Right ventricle myocardium superior (tissue), 1 donor: ENCODE data around the gene SPIRE2. TPM values are rescaled to one million over a fixed set of nuclear protein-coding genes. Genes with fewer than 3 reads are reported as not detected.

Experiments used
- ATAC-seq: fragments of 200-7000 bp; cut with Tn5 transposase; one replicate; pipeline ENCODE4 v1.9.1; 2020; ENCODE audit warnings: mild to moderate bottlenecking; ENCODE audit not compliant: poor library complexity
- DNase-seq: peaks from one replicate; pipeline ENCODE4 v3.0.0-alpha.2; 2020
- intact Hi-C: fragments of 100-400 bp; cut with DNase I; formaldehyde crosslinking; loops from one replicate; pipeline ENCODE4 v1.11.2; 2022
- total RNA-seq: library from RNA; stranded (reverse); fragmentation: NEBNext Ultra II Directional; extraction: Animal tissue kit (Norgen Biotek cat#: 25700); gene quantifications from one replicate; pipeline ENCODE4 v1.2.1, GENCODE V29; 2021
- donor health status: DM: no; HTN: yes; CAD: no; lungs with severe emphysema.

Gene SPIRE2
- total RNA-seq, 1 donor from 2014 or later: 1.2 TPM

DNA sequence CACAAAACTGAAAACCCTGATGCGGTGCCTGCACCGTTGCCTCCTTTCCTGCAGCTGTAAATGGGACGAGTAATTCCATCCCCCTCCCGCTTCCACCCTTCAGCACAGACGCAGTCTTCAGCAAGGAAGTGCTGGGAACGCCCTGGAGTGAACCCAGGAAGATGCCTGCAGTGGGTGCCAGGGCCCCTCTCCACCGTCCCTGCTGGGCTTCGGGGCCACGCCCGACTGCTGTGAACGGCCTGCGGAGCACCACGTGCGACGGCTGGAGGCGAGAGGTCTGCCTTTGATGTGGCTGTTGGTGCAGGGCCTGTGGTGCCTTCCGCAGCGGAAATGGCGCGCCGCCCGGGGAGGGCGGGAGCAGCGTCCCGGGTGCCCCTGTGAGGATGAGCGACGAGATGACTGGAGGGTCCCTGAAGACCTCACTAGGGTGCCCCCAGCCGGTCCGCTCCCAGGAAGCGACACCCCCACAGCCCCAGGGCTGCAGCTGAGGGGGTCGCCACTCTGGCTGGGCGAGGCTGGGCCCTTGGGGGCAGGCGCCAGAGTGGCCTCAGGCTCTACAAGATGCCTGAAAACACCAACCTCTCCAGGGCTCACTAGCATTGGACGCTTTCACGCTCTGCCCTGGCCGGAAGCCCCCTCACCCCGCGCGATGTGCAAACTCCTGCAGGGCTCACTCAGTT, 89.6 kb downstream of the SPIRE2 start:
- intact Hi-C loops: no loop called here
- ATAC-seq: peak; percentile 75
- peak; percentile 91 for DNase-seq

GRCh38 chr16:89918453-89919347, 90.4 kb downstream of the SPIRE2 start, which contains the start of gene MC1R:
MC1R (plus strand) TSS chr16:89918862; CDS start chr16:89919259, 397 bp downstream.
- DNase-seq: no peak
- ATAC-seq: peak; percentile 7
- intact Hi-C loops: no loop called here

GRCh38 chr16:89919535-89920406, 91.5 kb downstream of the SPIRE2 start:
- intact Hi-C loops: no loop called here
- no peak for DNase-seq

GRCh38 chr16:89920723-89921122, 92.4 kb downstream of the SPIRE2 start:
- DNase-seq: no peak
- ATAC-seq: no peak

More at GRCh38 chr16:89919535-89920406, 91.5 kb downstream of the SPIRE2 start:
- no peak for ATAC-seq

More at GRCh38 chr16:89920723-89921122, 92.4 kb downstream of the SPIRE2 start:
- intact Hi-C loops: no loop called here

Other genes starting within 250 kb of the SPIRE2 start
- not detected for gene DPEP1, start 214.8 kb upstream of the SPIRE2 start, total RNA-seq
- 32.6 TPM for gene CHMP1A, start 170.8 kb upstream of the SPIRE2 start, total RNA-seq
- 1.9 TPM for gene SPATA33, start 170.6 kb upstream of the SPIRE2 start, total RNA-seq
- gene CDK10, start 141.8 kb upstream of the SPIRE2 start, total RNA-seq: 20.7 TPM
- 4.1 TPM for gene SPATA2L, start 126.8 kb upstream of the SPIRE2 start, total RNA-seq
- gene VPS9D1, start 107.6 kb upstream of the SPIRE2 start, total RNA-seq: 11.2 TPM
- gene ZNF276, start 106.9 kb upstream of the SPIRE2 start, total RNA-seq: 10.2 TPM
- gene FANCA, start 11.8 kb upstream of the SPIRE2 start, total RNA-seq: 1.9 TPM
- 83.2 TPM for gene TCF25, start 45.1 kb downstream of the SPIRE2 start, total RNA-seq
- 1.1 TPM for gene MC1R, start 90.4 kb downstream of the SPIRE2 start, total RNA-seq
- gene TUBB3, start 94.9 kb downstream of the SPIRE2 start, total RNA-seq: 1.8 TPM
- gene DEF8, start 120.3 kb downstream of the SPIRE2 start, total RNA-seq: 46.7 TPM
- gene DBNDD1, start 191.0 kb downstream of the SPIRE2 start, total RNA-seq: 6.3 TPM
- not detected for gene PRDM7, start 248.9 kb downstream of the SPIRE2 start, total RNA-seq